GM12865 (cell line): ENCODE data around the gene SPATA4.
A peak's percentile ranks its signal among the peaks of the same experiment; 100 is the strongest.

ENCODE experiments used
- DNase-seq: peaks from one replicate; pipeline ENCODE4 v3.0.0; 2010; ENCODE audit warnings: low read depth
- H3K4me3 ChIP-seq: 2 replicates; pipeline ENCODE4 v1.5.1; 2011; ENCODE audit warnings: mild to moderate bottlenecking, low read depth, low read length, control low read depth
- CTCF ChIP-seq: IDR thresholded peaks from 2 replicates; pipeline ENCODE4 v1.5.1; 2011; ENCODE audit warnings: low read length, control low read depth, low read depth, inconsistent platforms; ENCODE audit not compliant: insufficient read depth; ENCODE audit errors: missing control alignments

Gene SPATA4

GRCh38 chr4:176150356-176150682 lies 45.1 kb downstream of the SPATA4 start:
- no peak overlapping the region for H3K4me3 ChIP-seq
- peak; percentile 18 for DNase-seq
- no peak for TF ChIP-seq CTCF

GRCh38 chr4:176149680-176150355 lies 45.6 kb downstream of the SPATA4 start:
- no peak for TF ChIP-seq CTCF
- no peak for DNase-seq
- no peak overlapping the region for H3K4me3 ChIP-seq

- H3K4me3 ChIP-seq = no peak overlapping the region
- TF ChIP-seq CTCF = no peak
- DNase-seq = no peak
Measured at GRCh38 chr4:176142253-176142652, 53.1 kb downstream of the SPATA4 start.

- no peak for DNase-seq
- no peak for TF ChIP-seq CTCF
Measured at GRCh38 chr4:176139518-176139917, 55.9 kb downstream of the SPATA4 start.

GRCh38 chr4:176137631-176138030 lies 57.8 kb downstream of the SPATA4 start:
- no peak for TF ChIP-seq CTCF
- no peak overlapping the region for H3K4me3 ChIP-seq
- no peak for DNase-seq

More at GRCh38 chr4:176139518-176139917, 55.9 kb downstream of the SPATA4 start:
- H3K4me3 ChIP-seq = no peak overlapping the region

GRCh38 chr4:176134670-176135069 lies 60.7 kb downstream of the SPATA4 start:
- no peak overlapping the region for H3K4me3 ChIP-seq
- no peak for DNase-seq
- no peak for TF ChIP-seq CTCF
